ENCODE data around the gene EVI5. TPM values are rescaled to one million over a fixed set of nuclear protein-coding genes. Genes with fewer than 3 reads are reported as not detected.

The EVI5 gene
- total RNA-seq, 1 donor from 2014 or later = 33.0 TPM

DNA sequence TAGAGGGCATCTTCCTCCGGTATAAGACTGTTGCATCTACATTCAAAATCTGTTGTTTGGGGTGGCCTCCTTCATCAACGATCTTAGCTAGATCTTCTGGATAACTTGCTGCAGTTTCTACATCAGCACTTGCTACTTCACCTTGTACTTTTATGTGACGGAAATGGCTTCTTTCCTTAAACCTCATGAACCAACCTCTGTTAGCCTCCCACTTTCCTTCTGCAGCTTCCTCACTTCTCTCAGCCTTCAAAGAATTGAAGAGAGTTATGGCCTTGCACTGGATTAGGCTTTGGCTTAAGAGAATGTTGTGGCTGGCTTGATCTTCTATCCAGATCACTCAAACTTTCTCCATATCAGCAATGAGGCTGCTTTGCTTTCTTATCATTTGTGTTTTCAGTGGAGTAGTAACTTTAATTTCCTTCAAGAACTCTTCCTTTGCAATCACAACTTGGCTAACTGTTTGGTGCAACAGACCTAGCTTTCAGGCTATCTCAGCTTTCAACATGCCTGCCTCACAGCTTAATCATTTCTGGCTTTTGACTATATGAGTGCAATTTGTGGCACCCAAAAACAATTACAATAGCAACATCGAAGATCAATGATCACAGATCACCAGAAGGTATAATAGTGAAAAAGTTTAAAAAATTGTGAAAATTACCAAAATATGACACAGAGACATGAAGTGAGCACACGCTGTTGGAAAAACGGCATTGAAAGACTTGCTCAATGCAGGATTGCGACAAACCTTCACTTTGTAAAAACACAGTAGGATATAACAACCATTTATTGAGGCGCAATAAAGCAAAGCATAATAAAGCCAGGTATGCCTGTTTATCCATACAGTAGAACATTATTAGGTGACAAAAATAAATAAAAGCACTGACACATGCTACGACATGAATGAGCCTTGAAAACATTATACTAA is 241.5 kb downstream of the EVI5 start:
- Mint-ChIP-seq H3K9me3 (ENCODE audit: unreplicated experiment) (no peaks in the 10 kb centered on the region), H3K27me3 (ENCODE audit: unreplicated experiment) (peaks cover 1% of the 10 kb centered on the region), H3K4me3 (ENCODE audit: unreplicated experiment) (no peak overlapping the region), H3K36me3 (ENCODE audit: low read depth, unreplicated experiment) (no peaks in the 10 kb centered on the region), H3K4me1 (ENCODE audit: unreplicated experiment) (peaks cover 2% of the 10 kb centered on the region), H3K27ac (ENCODE audit: unreplicated experiment) (no peak overlapping the region)
- TF ChIP-seq, protein P1, sequence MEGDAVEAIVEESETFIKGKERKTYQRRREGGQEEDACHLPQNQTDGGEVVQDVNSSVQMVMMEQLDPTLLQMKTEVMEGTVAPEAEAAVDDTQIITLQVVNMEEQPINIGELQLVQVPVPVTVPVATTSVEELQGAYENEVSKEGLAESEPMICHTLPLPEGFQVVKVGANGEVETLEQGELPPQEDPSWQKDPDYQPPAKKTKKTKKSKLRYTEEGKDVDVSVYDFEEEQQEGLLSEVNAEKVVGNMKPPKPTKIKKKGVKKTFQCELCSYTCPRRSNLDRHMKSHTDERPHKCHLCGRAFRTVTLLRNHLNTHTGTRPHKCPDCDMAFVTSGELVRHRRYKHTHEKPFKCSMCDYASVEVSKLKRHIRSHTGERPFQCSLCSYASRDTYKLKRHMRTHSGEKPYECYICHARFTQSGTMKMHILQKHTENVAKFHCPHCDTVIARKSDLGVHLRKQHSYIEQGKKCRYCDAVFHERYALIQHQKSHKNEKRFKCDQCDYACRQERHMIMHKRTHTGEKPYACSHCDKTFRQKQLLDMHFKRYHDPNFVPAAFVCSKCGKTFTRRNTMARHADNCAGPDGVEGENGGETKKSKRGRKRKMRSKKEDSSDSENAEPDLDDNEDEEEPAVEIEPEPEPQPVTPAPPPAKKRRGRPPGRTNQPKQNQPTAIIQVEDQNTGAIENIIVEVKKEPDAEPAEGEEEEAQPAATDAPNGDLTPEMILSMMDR (IDR thresholded peaks at IDR 0.05; ENCODE audit: unreplicated experiment) = no peak
- DNase-seq (ENCODE audit: low spot score) = no peak

DNA sequence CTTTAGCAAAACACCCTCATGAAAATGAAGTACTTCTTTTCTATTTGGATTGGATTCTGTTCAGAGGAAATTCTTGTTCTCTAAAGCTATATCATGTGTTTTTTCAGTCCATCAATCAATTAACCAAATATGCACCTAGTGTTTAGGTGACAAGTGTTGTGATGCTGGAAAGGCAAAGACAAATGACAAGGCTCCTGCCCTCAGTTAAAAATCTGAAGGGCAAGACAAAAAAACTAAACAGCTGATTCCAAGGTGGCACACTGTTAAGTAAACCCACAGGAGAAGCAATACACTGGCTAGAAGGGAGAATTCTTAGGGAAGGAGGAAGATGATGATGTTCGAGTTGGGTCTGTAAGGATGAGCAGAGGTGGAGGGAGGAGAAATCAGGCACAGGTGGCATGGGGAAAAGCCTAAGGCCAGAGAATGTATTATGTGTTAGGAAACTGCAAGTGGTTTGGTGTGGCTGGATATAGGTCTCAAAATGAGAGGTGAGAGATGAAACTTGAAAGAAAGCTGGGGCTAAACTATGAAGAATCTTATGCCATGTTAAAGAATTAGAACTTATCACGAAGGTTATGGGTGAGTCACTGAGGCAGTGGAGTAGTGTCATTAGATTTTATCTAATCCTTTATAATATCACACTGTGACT is 246.4 kb downstream of the EVI5 start:
- no peak for DNase-seq (ENCODE audit: low spot score)
- H3K4me3 Mint-ChIP-seq (ENCODE audit: unreplicated experiment) = no peak overlapping the region
- H3K27me3 Mint-ChIP-seq (ENCODE audit: unreplicated experiment) = peaks cover 1% of the 10 kb centered on the region

DNA sequence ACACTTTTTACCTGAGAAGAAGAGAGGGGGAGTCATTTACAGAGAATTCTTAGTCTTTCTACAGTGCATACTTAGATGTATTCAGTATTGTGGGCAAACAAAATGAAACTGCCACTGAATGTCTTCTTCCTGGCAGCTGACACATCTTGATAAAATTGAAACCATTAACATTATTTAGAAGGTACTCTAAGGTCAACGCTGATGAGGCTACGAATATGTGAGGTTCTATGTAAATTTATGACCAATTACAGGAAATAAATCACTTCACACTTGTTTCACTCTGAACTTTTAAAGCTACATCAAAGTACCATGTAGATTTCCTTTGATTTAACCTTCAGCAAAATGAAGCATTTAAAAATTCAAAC is 246.9 kb downstream of the EVI5 start:
- no peak for DNase-seq (ENCODE audit: low spot score)
- Mint-ChIP-seq H3K9me3 (ENCODE audit: unreplicated experiment) (no peaks in the 10 kb centered on the region), H3K4me1 (ENCODE audit: unreplicated experiment) (no peaks in the 10 kb centered on the region), H3K4me3 (ENCODE audit: unreplicated experiment) (no peak overlapping the region), H3K27me3 (ENCODE audit: unreplicated experiment) (peaks cover 1% of the 10 kb centered on the region), H3K36me3 (ENCODE audit: low read depth, unreplicated experiment) (no peaks in the 10 kb centered on the region), H3K27ac (ENCODE audit: unreplicated experiment) (no peak overlapping the region)
- TF ChIP-seq, protein P1 (IDR thresholded peaks at IDR 0.05; ENCODE audit: unreplicated experiment) = no peak

More for the DNA sequence above, 246.4 kb downstream of the EVI5 start:
- Mint-ChIP-seq H3K27ac (ENCODE audit: unreplicated experiment) (no peak overlapping the region), H3K36me3 (ENCODE audit: low read depth, unreplicated experiment) (no peaks in the 10 kb centered on the region), H3K9me3 (ENCODE audit: unreplicated experiment) (no peaks in the 10 kb centered on the region), H3K4me1 (ENCODE audit: unreplicated experiment) (no peaks in the 10 kb centered on the region)
- TF ChIP-seq, protein P1 (IDR thresholded peaks at IDR 0.05; ENCODE audit: unreplicated experiment) = no peak

DNA sequence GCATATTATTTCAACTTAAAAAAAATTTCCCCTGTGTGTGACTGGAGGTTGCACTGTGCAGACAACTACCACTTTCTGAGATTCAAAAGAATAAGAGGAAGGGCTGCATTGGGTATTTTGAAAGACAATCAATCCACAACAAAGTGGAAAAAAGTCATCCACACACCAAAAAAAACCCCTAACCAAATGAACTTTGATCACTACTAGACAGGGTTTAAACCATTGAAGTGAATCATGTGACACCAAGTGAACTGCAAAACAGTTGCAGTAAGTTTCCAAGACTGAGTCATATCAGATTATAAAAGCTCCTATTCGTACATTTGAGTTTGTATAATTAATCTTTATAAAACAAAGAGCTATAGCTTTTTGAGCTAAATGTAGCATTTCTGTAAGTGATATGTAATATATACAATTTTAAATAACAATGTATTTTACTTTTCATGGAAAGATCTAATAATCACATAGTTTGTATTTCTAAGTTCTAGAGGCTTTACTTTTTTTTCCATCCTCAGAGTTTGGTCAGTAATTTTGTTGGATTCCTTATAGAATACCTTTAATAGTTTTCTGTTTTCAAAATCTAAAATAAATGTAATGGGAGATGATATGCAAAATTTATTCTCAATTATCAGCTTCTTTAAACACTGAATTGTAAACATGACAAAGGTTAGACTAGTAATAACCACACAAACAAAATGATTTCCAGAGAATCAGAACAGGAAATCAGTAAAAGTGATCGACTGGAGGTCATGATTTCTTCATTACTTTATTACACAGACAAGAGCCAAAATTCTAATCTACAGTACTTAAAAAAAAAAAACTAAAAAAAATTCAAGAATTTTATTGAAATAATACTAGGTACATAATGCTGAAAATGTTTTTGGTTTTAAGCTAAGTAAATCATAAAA is 247.7 kb downstream of the EVI5 start:
- no peak overlapping the region for H3K27ac Mint-ChIP-seq (ENCODE audit: unreplicated experiment)
- H3K4me3 Mint-ChIP-seq (ENCODE audit: unreplicated experiment) = no peak overlapping the region
- DNase-seq (ENCODE audit: low spot score) = no peak
- TF ChIP-seq, protein P1 (IDR thresholded peaks at IDR 0.05; ENCODE audit: unreplicated experiment) = no peak
- H3K27me3 Mint-ChIP-seq (ENCODE audit: unreplicated experiment) = peaks cover 3% of the 10 kb centered on the region
- no peaks in the 10 kb centered on the region for H3K9me3 Mint-ChIP-seq (ENCODE audit: unreplicated experiment)
- H3K36me3 Mint-ChIP-seq (ENCODE audit: low read depth, unreplicated experiment) = no peaks in the 10 kb centered on the region
- no peaks in the 10 kb centered on the region for H3K4me1 Mint-ChIP-seq (ENCODE audit: unreplicated experiment)
